Effector CD4-positive, alpha-beta T cell (primary cell): ENCODE measurements around the gene ABCA8.
"Not testable (repeated sequence)": the region's sequence is repeated elsewhere in the genome, so short reads cannot be mapped to it uniquely, and the experiment has no call there.

Source experiments
- DNase-seq: peaks from one replicate; pipeline ENCODE4 v3.0.0-alpha.2; 2020

The ABCA8 gene

DNA sequence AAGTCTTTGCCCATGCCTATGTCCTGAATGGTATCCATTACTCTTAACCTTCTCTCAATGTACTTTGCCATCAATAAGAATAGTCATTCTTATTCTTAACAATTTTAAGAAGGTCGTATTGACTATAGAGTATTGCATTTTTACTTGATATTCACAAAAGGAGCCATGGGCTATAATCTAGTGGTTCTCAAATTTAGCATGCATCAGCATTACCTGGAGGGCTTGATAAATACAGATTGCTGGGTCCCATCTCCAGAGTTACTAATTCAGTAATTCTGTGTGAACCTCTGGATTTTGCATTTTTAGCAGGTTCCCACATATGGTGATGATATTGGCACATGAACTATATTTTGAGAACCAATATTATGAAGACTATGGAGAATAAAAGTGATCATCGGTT is 89.6 kb downstream of the ABCA8 start:
- DNase-seq = no peak

DNA sequence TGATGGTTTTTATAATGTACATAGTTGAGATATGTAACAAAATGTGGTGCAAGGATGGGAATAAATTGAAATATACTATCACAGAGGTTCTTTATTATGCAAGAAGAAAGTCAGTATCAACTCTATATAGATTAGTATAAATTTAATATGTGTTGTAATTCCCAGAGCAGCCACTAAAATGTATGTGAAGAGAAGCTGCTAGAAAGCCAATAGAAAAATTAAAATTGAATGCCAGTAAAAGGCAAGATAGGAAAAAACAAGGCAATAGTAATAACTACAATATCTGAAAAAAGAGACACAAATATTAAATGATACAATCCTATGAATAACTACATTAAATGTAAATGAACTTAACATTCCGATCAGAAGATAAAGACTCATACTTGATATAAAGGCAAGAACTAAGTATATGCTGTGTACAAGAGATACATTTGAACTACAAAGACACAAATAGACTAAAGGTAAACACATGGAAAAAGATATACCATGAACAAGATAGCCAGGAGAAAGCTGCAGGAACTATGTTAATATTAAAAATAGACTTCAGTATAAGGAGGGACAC is 92.0 kb downstream of the ABCA8 start:
- DNase-seq = no peak

DNA sequence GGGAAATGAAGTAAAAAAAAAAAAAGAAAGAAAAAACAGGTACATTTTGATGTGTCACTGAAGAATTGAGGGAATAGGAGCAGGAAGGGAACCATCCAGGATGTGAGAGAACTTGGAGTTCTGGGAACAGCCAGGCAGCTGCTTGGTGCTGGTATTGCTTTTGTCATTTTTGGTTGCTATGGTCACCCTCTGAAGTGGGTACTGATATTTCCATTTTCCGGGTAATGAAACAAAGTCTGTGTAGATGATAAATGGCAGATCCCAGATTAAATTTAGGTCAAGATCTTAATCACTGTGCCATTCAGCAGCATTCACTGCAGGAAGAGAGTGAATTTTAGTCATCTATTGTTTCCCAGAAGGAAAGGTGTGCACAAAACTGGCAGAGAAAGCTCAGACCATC is 93.6 kb downstream of the ABCA8 start:
- DNase-seq = no peak

DNA sequence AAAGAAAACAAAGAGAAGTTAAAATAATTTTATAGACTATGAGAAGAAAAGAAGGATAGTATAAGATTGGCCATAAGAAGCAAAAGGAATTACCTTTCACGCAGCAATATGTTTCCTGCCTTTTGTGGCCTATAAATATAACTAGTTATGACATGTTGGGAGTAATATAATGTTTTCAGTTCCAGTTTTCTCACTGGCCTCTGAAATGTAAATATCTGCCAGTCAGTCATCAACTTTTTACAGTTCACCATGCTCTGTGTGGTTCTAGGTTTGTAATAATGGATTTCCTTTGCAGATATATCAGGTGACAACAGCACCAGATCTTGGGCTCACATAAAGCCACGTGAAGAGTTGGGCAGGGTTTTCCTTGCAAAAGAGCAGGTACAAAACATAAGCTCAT is 94.3 kb downstream of the ABCA8 start:
- DNase-seq = no peak

DNA sequence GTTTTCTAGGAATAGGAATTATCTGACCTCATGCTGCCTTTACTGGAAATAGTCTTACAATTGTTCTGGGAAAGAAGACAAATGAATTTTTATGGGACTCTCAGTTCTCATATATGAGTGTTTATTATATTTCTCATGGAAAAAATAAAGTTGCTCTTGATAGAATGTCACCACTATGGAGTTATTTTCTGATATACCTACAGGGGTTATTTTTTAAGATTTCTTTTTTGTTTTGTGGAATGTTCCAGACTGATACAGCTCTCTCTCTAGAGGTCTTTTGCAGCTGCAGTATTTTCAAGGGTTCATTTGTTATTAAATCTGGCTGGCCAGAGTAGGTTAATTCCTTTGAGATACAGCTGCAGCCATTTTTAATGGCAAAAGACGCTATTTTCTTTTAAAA is 100.7 kb downstream of the ABCA8 start:
- no peak for DNase-seq

DNA sequence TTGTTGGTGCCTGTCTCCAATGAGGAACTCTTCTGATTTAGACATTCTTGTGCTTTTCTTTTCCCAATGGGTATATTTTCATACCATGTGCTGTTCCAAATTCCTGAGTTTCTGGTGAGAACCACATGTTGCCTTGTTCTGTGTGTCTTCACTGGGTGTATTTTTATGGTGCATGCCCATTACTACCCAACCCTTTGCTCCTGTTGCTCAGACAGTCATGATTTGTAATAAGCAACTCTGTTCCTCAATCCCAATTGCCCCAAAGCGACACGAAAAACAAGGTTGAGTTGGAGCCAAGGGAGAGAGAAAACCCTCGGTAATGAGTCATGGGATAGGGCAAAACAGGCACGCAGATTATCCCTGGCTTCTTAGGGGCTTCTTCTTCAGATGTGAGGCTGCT is 101.8 kb downstream of the ABCA8 start:
- no peak for DNase-seq

DNA sequence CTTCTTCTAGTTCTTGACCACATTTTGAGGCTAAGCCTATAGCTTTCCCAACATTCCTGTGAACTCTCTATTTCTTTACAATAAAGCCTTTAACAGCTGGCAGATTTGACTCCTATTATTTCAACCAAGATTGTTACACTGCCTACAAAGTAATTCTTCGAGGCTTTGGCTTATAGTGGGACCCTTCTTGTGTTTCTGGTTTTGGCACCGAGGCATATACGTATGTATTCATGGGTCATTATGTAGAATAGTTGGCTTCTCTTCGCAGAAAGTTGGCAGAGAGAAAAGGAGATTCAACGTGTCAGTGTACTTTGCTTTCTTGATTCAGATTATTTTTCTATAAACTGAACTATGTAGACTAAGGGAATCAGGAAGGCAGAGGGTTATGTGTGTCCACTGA is 102.2 kb downstream of the ABCA8 start:
- DNase-seq = no peak

DNA sequence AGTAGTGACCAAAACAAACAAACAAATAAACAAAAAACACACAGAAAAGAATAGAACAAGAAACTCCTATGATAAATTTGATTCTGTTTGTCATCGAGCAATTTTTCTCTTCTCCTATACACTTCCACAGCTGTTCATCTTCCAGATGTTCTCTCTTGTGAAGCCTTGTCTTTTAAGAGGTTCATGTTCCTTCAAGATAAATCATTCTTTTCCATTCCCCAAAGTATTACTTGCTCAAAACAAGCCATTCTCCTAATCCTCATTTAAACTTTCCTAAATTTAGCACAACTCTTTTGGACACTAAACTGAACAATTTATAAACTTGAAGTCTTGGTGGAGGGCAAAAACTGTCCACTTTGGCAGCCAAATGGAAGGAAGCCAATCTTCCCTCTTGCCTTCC is 103.3 kb downstream of the ABCA8 start:
- no peak for DNase-seq

DNA sequence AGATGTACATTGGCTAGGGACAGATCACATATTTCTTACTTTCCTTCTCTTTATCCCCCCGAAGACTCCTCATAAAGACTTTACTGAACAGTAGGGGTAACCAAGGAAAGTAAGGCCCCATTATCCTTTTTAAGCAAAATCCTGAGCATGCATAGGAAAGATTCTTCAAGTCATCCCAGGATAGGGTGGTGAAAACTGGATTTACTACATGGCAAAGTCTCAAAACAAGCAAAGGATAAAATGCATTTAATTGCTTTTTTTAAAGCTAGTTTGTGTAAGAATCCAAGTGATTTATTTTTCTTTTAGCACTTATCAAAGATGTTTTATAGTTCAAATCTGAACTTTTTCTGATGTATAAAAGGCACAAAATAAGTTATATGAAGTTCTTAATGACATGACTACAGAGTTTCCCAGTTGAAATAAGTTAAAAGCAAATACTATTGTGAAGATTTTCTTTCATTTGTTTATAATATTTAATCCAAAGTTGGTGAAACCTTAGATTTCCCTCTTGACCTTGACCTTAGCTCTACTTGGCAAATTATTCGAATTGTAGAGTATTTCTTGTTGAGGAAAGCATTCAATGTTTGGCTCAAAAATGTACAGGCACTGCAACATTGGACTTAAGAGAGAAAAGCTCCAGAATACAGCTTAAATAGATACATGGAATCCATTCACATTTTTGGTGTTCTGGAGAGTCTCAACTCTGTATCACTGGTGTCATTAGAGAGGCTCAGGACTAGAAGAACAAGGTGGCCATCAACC is 104.3 kb downstream of the ABCA8 start:
- DNase-seq = no peak

DNA sequence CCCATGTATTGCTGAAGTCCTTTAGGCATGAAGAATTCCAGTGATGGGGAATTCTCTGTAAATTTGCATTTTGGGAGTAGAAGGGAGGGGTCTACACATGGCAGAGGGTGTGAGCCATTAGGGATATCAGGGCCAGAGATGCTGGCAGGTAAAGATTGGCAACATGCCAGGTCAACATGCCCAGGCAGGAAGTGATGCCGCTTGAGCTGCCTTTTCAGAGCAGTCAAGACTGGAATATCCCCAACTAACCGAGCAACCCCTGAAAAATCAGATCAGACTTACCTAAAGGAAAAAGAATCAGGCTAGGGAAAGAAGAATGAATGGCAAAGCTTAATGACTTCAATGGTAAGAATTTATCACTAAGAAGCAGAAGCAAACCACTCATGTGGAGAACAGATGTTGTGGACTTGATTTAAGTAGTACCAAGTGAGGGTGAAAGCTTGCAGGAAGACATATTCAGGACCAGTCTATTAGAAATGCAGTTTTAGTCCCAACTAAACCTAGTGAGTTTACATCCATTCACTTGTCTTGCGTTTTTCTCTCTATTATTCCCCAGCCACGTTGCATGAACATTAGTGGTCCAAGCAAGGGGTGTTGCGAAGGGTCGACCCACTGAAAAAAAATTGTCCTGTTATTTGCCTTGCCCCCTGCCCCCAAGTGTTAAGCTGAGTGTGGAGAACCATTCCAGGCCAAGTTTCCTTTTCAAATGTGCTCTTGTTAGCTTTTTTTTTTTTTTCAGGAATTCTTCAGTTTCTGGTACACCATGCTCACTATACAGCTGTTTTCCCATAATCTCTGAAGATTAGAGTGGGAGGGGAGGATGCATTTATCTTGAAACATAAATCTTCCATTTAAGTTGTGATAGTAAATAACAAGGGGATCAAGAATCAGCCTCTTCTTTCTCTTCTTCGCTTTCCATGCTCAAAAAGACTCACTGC is 105.2 kb downstream of the ABCA8 start:
- no peak for DNase-seq

DNA sequence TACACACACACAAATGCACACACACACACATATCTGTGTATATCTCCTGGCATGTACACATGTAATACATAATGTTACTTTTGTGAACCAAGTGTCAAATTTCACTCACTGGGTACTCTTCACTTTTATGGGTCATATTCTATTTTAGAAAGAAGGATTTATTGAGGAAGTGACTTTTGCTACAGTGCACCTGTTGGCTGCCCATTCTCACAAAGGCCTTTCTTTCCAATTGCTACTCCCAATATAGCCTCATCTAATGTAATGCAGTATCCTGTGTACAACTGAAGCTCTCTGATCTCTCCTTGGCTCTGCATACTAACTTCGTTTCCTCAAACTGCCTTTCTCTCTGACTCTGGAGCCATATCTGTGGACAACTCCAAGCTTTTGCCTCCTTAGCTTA is 107.5 kb downstream of the ABCA8 start:
- DNase-seq = no peak

DNA sequence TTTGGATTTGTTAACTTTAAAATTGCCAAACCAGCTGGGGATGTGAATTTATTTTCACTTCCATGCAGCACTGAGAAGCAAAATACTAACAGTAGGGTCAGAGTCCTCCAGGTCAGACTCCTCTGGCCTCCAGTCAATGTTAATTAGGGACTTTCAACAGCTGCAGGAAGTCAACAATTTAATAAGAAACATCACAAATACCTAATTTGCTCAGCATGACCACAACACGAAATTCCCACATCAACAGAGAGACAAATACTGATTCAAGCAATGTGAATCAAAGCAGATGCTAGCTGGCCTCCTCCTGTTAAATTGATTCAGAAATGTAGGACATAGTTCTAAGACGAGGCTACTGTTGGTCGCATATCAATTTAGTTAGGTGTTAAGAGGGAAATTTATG is 111.7 kb downstream of the ABCA8 start:
- DNase-seq = no peak

DNA sequence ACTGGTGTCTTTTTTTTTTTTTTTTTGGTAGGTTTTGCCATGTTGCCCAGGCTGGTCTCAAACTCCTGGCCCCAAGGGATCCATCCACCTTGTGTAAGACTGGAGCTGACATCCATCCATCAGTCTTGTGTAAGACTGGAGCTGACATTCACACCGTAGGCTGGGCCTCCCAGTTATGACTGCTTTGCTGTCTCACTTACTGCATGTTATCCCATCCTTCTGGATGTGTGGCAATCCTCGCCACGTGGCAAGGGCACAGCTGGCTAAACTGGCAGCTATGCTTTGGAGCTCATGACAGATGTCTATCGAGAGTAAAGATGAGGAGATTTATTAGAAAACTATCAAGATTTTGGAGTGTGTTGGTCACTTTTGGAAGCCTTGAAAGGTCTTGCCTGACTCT is 115.1 kb downstream of the ABCA8 start:
- no peak for DNase-seq

DNA sequence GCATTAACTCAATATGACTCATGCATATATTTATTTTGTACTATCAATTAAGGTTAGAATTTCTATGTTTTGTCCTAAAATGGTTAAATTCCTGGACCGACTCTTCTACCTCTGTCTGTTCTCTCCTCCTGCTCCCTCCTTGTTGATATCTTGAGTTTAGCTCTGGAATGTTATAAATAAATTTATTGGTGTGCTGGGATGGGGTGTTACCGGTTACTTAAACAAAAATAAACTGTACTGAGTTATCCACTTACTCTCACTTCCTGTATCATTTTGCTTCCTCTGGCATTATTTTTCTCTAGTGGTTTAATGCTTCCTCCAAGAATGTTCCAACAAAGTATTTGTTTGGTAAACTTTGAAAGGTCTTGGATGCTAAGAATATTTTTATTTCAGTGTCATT is 120.1 kb downstream of the ABCA8 start:
- DNase-seq = no peak

DNA sequence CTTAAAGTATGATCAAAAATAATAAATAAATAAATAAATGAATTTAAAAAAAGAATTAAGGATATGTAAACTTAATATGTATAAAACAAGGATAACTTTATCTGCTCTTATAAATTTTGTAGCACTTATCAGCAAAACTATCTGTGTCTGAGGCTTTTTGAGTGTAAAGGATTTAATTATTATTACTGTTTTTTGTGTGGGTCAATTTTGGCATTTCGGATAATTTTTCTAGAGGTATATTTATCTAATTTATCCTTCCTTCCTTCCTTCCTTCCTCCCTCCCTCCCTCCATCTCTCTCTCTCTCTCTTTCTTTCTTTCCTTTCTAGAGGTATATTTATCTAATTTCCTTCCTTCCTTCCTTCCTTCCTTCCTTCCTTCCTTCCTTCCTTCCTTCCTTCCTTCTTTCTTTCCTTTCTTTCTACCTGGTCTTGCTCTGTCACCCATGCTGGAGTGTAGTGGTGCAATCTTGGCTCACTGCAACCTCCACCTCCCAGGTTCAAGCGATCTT is 120.8 kb downstream of the ABCA8 start:
- no peak for DNase-seq

DNA sequence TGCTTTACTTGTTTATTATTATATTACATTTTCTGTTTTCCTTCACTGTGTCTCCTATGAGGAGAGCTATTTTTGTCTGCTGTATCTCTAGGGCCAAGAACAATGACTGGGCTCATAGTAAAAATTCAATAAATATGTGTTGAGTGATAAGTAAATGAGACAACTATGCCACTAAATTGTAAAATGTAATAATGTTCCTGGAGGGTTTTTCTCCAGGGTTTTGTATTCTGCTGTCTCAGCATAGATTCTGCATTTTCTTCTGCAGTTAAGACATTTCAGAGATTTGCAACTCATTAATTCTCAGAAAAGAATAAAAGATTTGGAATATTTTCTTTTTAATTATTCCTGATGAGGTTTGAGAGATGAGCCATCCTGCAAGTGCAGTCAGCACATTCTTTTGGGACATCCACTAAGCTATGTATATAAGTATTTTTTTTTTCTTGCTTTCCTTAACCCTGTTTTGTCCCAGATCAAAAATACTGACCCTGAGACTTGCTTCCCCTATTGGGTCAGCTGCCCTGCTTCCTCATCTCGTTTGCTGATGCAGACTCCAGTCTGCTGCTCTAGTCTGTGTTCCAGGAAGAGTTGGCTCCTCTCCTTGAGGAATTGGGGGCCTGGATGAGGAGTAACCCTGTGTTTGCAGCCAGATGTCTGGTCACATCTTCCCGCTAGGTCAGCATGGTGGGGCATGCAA is 122.9 kb downstream of the ABCA8 start:
- DNase-seq = no peak

DNA sequence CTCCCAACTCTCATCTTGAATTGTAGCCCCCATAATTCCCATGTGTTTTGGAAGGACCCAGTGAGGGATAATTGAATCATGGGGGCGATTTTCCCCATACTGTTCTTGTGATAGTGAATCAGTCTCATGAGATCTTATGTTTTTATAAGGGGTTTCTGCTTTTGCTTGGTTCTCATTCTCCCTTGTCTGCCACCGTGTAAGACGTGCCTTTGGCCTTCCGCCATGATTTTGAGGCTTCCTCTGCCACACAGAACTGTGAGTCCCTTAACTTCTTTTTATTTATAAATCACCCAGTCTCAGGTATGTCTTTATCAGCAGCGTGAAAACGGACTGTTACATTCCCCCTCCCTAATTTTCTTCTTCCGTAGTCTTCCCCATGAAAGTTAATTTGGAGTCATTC is 124.0 kb downstream of the ABCA8 start:
- no peak for DNase-seq

DNA sequence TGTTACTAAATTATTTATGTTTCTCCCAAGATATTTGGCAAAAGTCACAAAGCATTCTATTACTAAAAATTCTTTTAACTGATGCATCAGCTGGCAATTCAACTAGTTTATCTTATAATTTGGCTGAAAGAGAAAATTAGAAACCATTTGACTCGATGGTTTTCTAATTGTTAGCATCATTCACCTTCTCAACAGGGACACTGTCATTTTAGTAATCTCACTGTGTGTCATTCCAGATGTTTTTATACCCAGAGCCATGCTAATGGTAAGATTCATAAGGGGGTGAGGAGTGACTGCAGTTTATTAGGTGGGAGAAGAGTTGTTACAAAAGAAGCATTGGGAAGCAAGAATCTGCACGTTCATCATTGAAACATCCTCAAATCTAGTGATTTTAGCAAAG is 124.9 kb downstream of the ABCA8 start:
- no peak for DNase-seq

DNA sequence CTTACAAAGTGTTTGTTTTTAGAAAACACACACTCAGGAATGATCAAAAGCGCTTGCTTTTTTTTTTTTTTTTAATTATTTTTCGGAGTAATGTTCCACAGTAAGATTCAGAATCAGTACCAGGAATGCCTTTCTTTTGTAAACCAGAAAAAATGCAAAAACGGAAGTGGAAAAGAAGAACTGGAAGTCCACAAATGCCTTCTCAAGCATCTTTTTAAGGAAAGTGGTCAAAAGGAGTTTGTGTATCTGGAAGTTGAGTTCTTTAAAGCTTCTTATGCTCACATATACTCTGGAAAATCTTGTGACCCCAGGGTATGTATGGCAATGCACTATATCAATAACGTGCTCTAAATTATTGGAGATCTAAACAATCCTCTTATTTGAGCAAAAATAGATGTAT is 126.0 kb downstream of the ABCA8 start:
- no peak for DNase-seq

DNA sequence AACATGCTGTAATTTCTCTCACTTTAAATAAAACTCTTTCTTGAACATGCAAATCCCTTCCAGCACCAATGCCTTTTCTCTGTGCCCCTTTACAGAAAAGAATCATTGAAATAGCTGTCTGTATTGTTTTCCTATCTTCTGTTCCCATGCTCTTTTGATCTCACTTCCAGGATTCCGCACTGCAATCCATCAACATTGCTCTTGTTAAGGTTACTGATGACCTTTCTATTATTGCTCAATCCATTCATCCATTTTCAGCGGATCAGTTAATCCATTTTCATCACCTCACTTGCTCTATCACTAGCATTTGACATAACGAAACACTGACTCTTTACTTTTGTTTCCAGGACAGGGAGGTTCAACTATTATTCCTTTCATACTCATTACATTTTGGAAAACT is 130.5 kb downstream of the ABCA8 start:
- DNase-seq = no peak

DNA sequence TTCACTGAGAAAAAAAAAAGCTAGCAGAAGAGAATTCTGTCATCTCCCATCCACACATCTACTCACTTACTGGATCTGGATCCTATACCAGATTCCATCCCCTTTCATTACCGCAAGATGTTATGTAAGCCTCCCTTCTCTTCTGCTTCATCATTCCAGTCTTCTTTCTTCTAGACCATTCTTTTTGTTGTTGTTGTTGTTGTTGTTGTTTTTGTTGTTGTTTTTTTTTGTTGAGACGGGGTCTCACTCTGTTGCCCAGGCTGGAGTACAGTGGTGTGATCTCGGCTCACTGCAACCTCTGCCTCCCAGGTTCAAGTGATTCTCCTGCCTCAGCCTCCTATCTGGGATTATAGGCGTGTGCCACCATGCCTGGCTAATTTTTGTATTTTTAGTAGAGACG is 131.0 kb downstream of the ABCA8 start:
- DNase-seq = not testable (repeated sequence)

DNA sequence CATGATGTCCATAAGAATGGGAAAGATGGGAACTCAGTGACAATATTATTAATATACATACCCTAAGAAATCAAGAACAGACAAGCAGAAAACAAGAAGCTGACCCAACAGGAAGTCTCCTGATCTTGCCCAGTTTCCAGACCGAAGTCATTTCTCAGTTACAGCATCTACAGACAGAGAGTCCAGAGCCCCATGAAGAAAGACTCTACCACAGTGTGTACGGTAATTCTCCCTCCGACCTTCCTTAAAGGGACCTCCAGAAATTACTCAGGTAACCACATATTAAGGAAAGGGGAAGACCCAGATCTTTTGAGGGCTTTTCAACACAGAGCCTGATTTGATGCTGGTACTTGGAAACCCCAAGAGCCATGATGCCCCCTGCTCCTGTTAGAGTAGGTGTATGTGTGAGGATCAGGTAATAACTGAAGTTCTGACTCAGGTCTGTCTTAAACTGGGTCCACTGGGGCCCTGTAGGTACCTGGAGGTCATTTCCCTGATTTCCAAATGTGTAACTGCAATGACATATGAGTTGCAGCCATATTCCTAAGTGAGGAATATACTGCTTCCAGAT is 132.4 kb downstream of the ABCA8 start:
- no peak for DNase-seq
